ENCODE results near the gene SRSF6.
"Not testable (repeated sequence)": the region's sequence is repeated elsewhere in the genome, so short reads cannot be mapped to it uniquely, and the experiment has no call there.

SRSF6 gene

DNA sequence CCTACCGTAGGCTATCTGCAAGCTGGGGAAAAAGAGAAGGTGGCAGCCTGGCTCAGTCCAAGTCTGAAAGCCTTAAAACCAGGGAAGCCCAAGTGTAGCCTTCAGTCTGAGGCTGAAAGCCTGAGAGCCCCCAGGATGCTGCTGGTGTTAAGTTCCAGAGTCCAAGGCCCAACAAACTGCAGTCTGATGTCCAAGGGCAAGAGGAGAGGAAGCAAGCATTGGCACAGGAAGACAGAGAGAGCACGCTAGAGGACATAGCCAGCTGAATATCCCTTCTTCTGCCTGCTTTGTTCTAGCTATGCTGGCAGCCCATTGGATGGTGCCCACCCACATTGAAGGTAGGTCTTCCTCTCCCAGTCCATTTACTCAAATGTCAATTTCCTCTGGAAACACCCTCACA, 37.7 kb downstream of the SRSF6 start:
- DNase-seq, result no peak
- no peak overlapping the region for H3K14ac ChIP-seq (ENCODE audit: low read length)
- no peak overlapping the region for H3K4me3 ChIP-seq (ENCODE audit: low read depth, low read length)
- H3K79me2 ChIP-seq (ENCODE audit: control insufficient read depth, insufficient read depth, low read length, poor library complexity), result no peaks in the 10 kb centered on the region
- H3K18ac ChIP-seq (ENCODE audit: low read length), result no peak overlapping the region
- no peak overlapping the region for H2AFZ ChIP-seq (ENCODE audit: insufficient read depth, low read length, poor library complexity)
- H3K23ac ChIP-seq (ENCODE audit: low read length), result no peak overlapping the region
- H3K79me1 ChIP-seq (ENCODE audit: low read length), result no peaks in the 10 kb centered on the region
- H2BK120ac ChIP-seq (ENCODE audit: insufficient read depth, low read length, poor library complexity), result no peak overlapping the region
- no peak overlapping the region for H3K27ac ChIP-seq (ENCODE audit: low read depth, low read length)
- no peak overlapping the region for H2BK5ac ChIP-seq (ENCODE audit: low read depth, low read length, poor library complexity)
- no peak overlapping the region for H2AK5ac ChIP-seq (ENCODE audit: low read length)
- H3K36me3 ChIP-seq (ENCODE audit: control insufficient read depth in 1 of 2, insufficient read depth in 2 of 2, low read length in 2 of 2), result no peaks in the 10 kb centered on the region
- H3K9ac ChIP-seq (ENCODE audit: low read length), result no peak overlapping the region
- H3K4me1 ChIP-seq (ENCODE audit: control insufficient read depth in 1 of 2, insufficient read depth in 2 of 2, low read length in 2 of 2), result peaks cover 0 to 4% of the 10 kb centered on the region in 2 experiments
- no peaks in the 10 kb centered on the region for H3K9me3 ChIP-seq (ENCODE audit: insufficient read depth, low read depth, low read length)
- H3K4ac ChIP-seq (ENCODE audit: low read depth, low read length), result no peak overlapping the region
- H4K12ac ChIP-seq (ENCODE audit: low read depth, low read length), result no peak overlapping the region
- H4K91ac ChIP-seq (ENCODE audit: low read depth, low read length), result no peak overlapping the region
- H2BK12ac ChIP-seq (ENCODE audit: low read length), result no peak overlapping the region
- no peak overlapping the region for H3K4me2 ChIP-seq (ENCODE audit: low read length)
- H4K8ac ChIP-seq (ENCODE audit: low read depth, low read length), result no peak overlapping the region
- no CpG with 5 or more reads among the region's 2 CpGs for WGBS (ENCODE audit: extremely low coverage, insufficient coverage, insufficient read length)
- no peaks in the 10 kb centered on the region for H3K27me3 ChIP-seq (ENCODE audit: insufficient read depth, low read length)

GRCh38 chr20:43502021-43502420, 44.3 kb downstream of the SRSF6 start:
- not testable (repeated sequence) for H3K14ac ChIP-seq (ENCODE audit: low read length); H2AFZ ChIP-seq (ENCODE audit: insufficient read depth, low read length, poor library complexity); H4K91ac ChIP-seq (ENCODE audit: low read depth, low read length); DNase-seq; H2BK120ac ChIP-seq (ENCODE audit: insufficient read depth, low read length, poor library complexity); H3K79me1 ChIP-seq (ENCODE audit: low read length); H3K9ac ChIP-seq (ENCODE audit: low read length); H4K12ac ChIP-seq (ENCODE audit: low read depth, low read length); H3K4me1 ChIP-seq (ENCODE audit: control insufficient read depth in 1 of 2, insufficient read depth in 2 of 2, low read length in 2 of 2); H3K4me3 ChIP-seq (ENCODE audit: low read depth, low read length); H3K27me3 ChIP-seq (ENCODE audit: insufficient read depth, low read length); H3K23ac ChIP-seq (ENCODE audit: low read length); H2AK5ac ChIP-seq (ENCODE audit: low read length); H2BK5ac ChIP-seq (ENCODE audit: low read depth, low read length, poor library complexity); H3K18ac ChIP-seq (ENCODE audit: low read length); H3K4me2 ChIP-seq (ENCODE audit: low read length); H3K27ac ChIP-seq (ENCODE audit: low read depth, low read length); H4K8ac ChIP-seq (ENCODE audit: low read depth, low read length); H2BK12ac ChIP-seq (ENCODE audit: low read length); H3K4ac ChIP-seq (ENCODE audit: low read depth, low read length); H3K9me3 ChIP-seq (ENCODE audit: insufficient read depth, low read depth, low read length); H3K36me3 ChIP-seq (ENCODE audit: control insufficient read depth in 1 of 2, insufficient read depth in 2 of 2, low read length in 2 of 2); H3K79me2 ChIP-seq (ENCODE audit: control insufficient read depth, insufficient read depth, low read length, poor library complexity)
- no CpG with 5 or more reads among the region's 8 CpGs for WGBS (ENCODE audit: extremely low coverage, insufficient coverage, insufficient read length)

GRCh38 chr20:43506238-43506637, 48.5 kb downstream of the SRSF6 start:
- Histone ChIP-seq H2BK5ac (ENCODE audit: low read depth, low read length, poor library complexity) (no peak overlapping the region), H3K14ac (ENCODE audit: low read length) (no peak overlapping the region), H3K4me1 (ENCODE audit: control insufficient read depth in 1 of 2, insufficient read depth in 2 of 2, low read length in 2 of 2) (peaks cover 0 to 10% of the 10 kb centered on the region in 2 experiments), H3K27ac (ENCODE audit: low read depth, low read length) (no peak overlapping the region), H4K8ac (ENCODE audit: low read depth, low read length) (no peak overlapping the region), H3K18ac (ENCODE audit: low read length) (no peak overlapping the region), H3K4me3 (ENCODE audit: low read depth, low read length) (no peak overlapping the region), H2BK12ac (ENCODE audit: low read length) (no peak overlapping the region), H2AK5ac (ENCODE audit: low read length) (no peak overlapping the region), H3K9me3 (ENCODE audit: insufficient read depth, low read depth, low read length) (no peaks in the 10 kb centered on the region), H3K36me3 (ENCODE audit: control insufficient read depth in 1 of 2, insufficient read depth in 2 of 2, low read length in 2 of 2) (no peaks in the 10 kb centered on the region), H4K12ac (ENCODE audit: low read depth, low read length) (no peak overlapping the region), H3K9ac (ENCODE audit: low read length) (no peak overlapping the region), H3K23ac (ENCODE audit: low read length) (no peak overlapping the region), H3K4me2 (ENCODE audit: low read length) (no peak overlapping the region), H3K79me1 (ENCODE audit: low read length) (no peaks in the 10 kb centered on the region), H3K4ac (ENCODE audit: low read depth, low read length) (no peak overlapping the region), H2AFZ (ENCODE audit: insufficient read depth, low read length, poor library complexity) (no peak overlapping the region), H2BK120ac (ENCODE audit: insufficient read depth, low read length, poor library complexity) (no peak overlapping the region), H3K79me2 (ENCODE audit: control insufficient read depth, insufficient read depth, low read length, poor library complexity) (no peaks in the 10 kb centered on the region), H4K91ac (ENCODE audit: low read depth, low read length) (no peak overlapping the region), H3K27me3 (ENCODE audit: insufficient read depth, low read length) (peaks cover 6% of the 10 kb centered on the region)
- no peak for DNase-seq
- no CpG with 5 or more reads among the region's 7 CpGs for WGBS (ENCODE audit: extremely low coverage, insufficient coverage, insufficient read length)

GRCh38 chr20:43507150-43508080, 49.7 kb downstream of the SRSF6 start, which contains the start of gene L3MBTL1:
Gene L3MBTL1, plus strand, starts transcription at chr20:43507697. Its CDS starts 5,807 bp downstream, at chr20:43513504.
- Histone ChIP-seq H4K8ac (ENCODE audit: low read depth, low read length) (peak within 1 kb of the TSS; percentile 77), H2AFZ (ENCODE audit: insufficient read depth, low read length, poor library complexity) (peak within 1 kb of the TSS; percentile 86), H3K27ac (ENCODE audit: low read depth, low read length) (no peak within 1 kb of the TSS), H3K9ac (ENCODE audit: low read length) (peak within 1 kb of the TSS; percentile 71), H3K36me3 (ENCODE audit: control insufficient read depth in 1 of 2, insufficient read depth in 2 of 2, low read length in 2 of 2) (no peaks in the 10 kb centered on the region), H3K4me3 (ENCODE audit: low read depth, low read length) (peak within 1 kb of the TSS; percentile 87), H3K79me2 (ENCODE audit: control insufficient read depth, insufficient read depth, low read length, poor library complexity) (no peaks in the 10 kb centered on the region), H4K12ac (ENCODE audit: low read depth, low read length) (peak within 1 kb of the TSS; percentile 6), H2BK12ac (ENCODE audit: low read length) (no peak within 1 kb of the TSS), H3K14ac (ENCODE audit: low read length) (peak within 1 kb of the TSS; percentile 72), H3K9me3 (ENCODE audit: insufficient read depth, low read depth, low read length) (no peaks in the 10 kb centered on the region), H2BK120ac (ENCODE audit: insufficient read depth, low read length, poor library complexity) (no peak within 1 kb of the TSS), H2AK5ac (ENCODE audit: low read length) (no peak within 1 kb of the TSS), H3K23ac (ENCODE audit: low read length) (no peak within 1 kb of the TSS), H3K4me2 (ENCODE audit: low read length) (peak within 1 kb of the TSS; percentile 75), H3K79me1 (ENCODE audit: low read length) (no peaks in the 10 kb centered on the region), H4K91ac (ENCODE audit: low read depth, low read length) (peak within 1 kb of the TSS; percentile 25), H3K4me1 (ENCODE audit: control insufficient read depth in 1 of 2, insufficient read depth in 2 of 2, low read length in 2 of 2) (peaks cover 0 to 10% of the 10 kb centered on the region in 2 experiments), H2BK5ac (ENCODE audit: low read depth, low read length, poor library complexity) (no peak within 1 kb of the TSS), H3K27me3 (ENCODE audit: insufficient read depth, low read length) (peaks cover 6% of the 10 kb centered on the region), H3K18ac (ENCODE audit: low read length) (peak within 1 kb of the TSS; percentile 58), H3K4ac (ENCODE audit: low read depth, low read length) (no peak within 1 kb of the TSS)
- peak; percentile 78 to 92 for DNase-seq
- no CpG with 5 or more reads among the region's 95 CpGs for WGBS (ENCODE audit: extremely low coverage, insufficient coverage, insufficient read length)

Measured in trophoblast cell (in vitro differentiated cells and primary cell).